NT2/D1 (cell line): ENCODE results near the gene DNAJC12.
"Not testable (repeated sequence)": the region's sequence is repeated elsewhere in the genome, so short reads cannot be mapped to it uniquely, and the experiment has no call there.

Source experiments
- DNase-seq: peaks from one replicate; pipeline ENCODE4 v3.0.0-alpha.2; 2011; ENCODE audit warnings: low read depth, low spot score
- H3K27me3 ChIP-seq: 2 replicates; pipeline ENCODE4 v1.6.0; 2011; ENCODE audit warnings: mild to moderate bottlenecking; ENCODE audit not compliant: insufficient read length, insufficient read depth
- H3K36me3 ChIP-seq: 2 replicates; pipeline ENCODE4 v1.6.1; 2011; ENCODE audit warnings: mild to moderate bottlenecking, low read length, mixed read lengths; ENCODE audit not compliant: insufficient read depth, insufficient read length
- H3K4me1 ChIP-seq: 2 replicates; pipeline ENCODE4 v1.5.1; 2011; ENCODE audit not compliant: insufficient read depth, insufficient read length
- H3K4me3 ChIP-seq: 2 replicates; pipeline ENCODE4 v1.5.1; 2011; ENCODE audit warnings: low read depth; ENCODE audit not compliant: insufficient read length
- H3K9ac ChIP-seq: 2 replicates; pipeline ENCODE4 v1.6.0; 2011; ENCODE audit warnings: low read depth; ENCODE audit not compliant: insufficient read length
- H3K9me3 ChIP-seq: 2 replicates; pipeline ENCODE4 v1.5.1; 2011; ENCODE audit warnings: mild to moderate bottlenecking, low read length; ENCODE audit not compliant: insufficient read depth
- SUZ12 ChIP-seq: IDR thresholded peaks from 2 replicates; pipeline ENCODE4 v1.6.1; 2011; ENCODE audit not compliant: insufficient read length, insufficient read depth; ENCODE audit errors: extremely low read depth
- YY1 ChIP-seq: IDR thresholded peaks from 2 replicates; pipeline ENCODE4 v1.6.1; 2011; ENCODE audit not compliant: insufficient read length, insufficient read depth
- ZNF274 ChIP-seq: IDR thresholded peaks from 2 replicates; pipeline ENCODE4 v1.6.1; 2011; ENCODE audit warnings: mild to moderate bottlenecking, low read depth, low read length

The DNAJC12 gene

DNA sequence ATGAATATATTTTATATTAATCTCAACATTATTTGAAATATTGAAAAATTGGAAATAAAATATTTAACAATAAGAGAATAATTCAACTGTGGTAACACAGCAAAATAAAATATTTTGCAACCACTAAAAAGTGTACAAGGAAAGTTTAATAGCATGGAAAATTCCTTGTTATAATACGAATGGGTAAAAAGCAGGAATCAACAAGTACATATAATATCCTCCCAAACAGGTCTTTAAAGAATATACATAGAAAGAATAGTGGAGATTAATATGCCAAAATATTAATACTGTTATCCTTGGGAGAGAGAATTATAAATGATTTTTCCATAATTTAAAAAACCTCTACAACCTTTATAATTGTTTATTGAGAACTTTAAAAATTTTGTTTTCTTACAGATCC lies 1.0 kb downstream of the DNAJC12 start:
- Histone ChIP-seq H3K36me3 (no peaks in the 10 kb centered on the region), H3K27me3 (no peaks in the 10 kb centered on the region), H3K4me1 (no peaks in the 10 kb centered on the region), H3K4me3 (no peak overlapping the region), H3K9ac (no peak overlapping the region), H3K9me3 (peaks cover 10% of the 10 kb centered on the region; the same call in 1 of the 2 replicates)
- TF ChIP-seq SUZ12 (no peak), YY1 (no peak), ZNF274 (no peak)
- no peak for DNase-seq

- TF ChIP-seq YY1 (no peak), SUZ12 (no peak), ZNF274 (no peak)
- Histone ChIP-seq H3K27me3 (no peaks in the 10 kb centered on the region), H3K9me3 (0 out of 2 replicates have a peak, but pooled peaks cover 5% of the 10 kb centered on the region), H3K4me1 (no peaks in the 10 kb centered on the region), H3K4me3 (no peak overlapping the region), H3K9ac (no peak overlapping the region), H3K36me3 (no peaks in the 10 kb centered on the region)
- no peak for DNase-seq
These were observed 1.5 kb downstream of the DNAJC12 start for GRCh38 chr10:67836488-67836887.

DNA sequence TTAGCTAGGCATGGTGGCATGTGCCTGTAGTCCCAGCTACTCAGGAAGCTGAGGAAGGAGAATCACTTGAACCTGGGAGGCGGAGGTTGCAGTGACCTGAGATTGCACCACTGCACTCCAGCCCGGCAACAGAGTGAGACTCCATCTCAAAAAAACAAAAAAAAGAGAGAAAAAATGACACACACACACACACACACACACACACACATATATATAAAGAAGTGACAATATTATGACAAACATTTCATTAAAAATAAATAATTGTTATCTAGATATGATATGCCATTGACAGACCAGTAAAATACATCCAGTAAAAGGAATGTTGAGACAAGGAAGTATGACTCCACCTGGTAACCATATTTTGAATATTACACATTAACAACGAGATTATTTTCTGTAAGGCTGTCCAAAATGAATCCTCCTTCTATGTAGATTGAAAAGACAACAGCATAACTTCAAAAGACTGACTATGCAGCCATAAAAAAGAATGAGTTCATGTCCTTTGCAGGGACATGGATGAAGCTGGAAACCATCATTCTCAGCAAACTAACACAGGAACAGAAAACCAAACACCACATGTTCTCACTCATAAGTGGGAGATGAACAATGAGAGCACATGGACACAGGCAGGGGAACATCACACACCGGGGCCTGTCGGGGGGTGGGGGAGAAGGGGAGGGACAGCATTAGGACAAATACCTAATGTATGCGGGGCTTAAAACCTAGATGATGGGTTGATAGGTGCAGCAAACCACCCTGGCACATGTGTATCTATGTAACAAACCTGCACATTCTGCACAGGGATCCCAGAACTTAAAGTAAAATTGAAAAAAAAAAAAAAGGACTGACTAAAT lies 2.2 kb downstream of the DNAJC12 start:
- H3K27me3 ChIP-seq, H3K4me1 ChIP-seq, H3K4me3 ChIP-seq, H3K9ac ChIP-seq, H3K9me3 ChIP-seq, DNase-seq, H3K36me3 ChIP-seq: not testable (repeated sequence)

- no peaks in the 10 kb centered on the region for H3K9me3 ChIP-seq
- no peak overlapping the region for H3K9ac ChIP-seq
- no peaks in the 10 kb centered on the region for H3K36me3 ChIP-seq
- H3K27me3 ChIP-seq: no peaks in the 10 kb centered on the region
- no peak for DNase-seq
- H3K4me3 ChIP-seq: no peak overlapping the region
- TF ChIP-seq YY1 (no peak), SUZ12 (no peak), ZNF274 (no peak)
- no peaks in the 10 kb centered on the region for H3K4me1 ChIP-seq
These were observed 3.6 kb downstream of the DNAJC12 start for GRCh38 chr10:67834375-67834774.

GRCh38 chr10:67827811-67828210 lies 10.2 kb downstream of the DNAJC12 start:
- no peak for TF ChIP-seq YY1
- TF ChIP-seq SUZ12: no peak
- no peak for TF ChIP-seq ZNF274
- no peak for DNase-seq
- Histone ChIP-seq H3K9me3 (no peaks in the 10 kb centered on the region), H3K27me3 (no peaks in the 10 kb centered on the region), H3K4me1 (no peaks in the 10 kb centered on the region), H3K9ac (no peak overlapping the region), H3K36me3 (no peaks in the 10 kb centered on the region), H3K4me3 (no peak overlapping the region)

DNA sequence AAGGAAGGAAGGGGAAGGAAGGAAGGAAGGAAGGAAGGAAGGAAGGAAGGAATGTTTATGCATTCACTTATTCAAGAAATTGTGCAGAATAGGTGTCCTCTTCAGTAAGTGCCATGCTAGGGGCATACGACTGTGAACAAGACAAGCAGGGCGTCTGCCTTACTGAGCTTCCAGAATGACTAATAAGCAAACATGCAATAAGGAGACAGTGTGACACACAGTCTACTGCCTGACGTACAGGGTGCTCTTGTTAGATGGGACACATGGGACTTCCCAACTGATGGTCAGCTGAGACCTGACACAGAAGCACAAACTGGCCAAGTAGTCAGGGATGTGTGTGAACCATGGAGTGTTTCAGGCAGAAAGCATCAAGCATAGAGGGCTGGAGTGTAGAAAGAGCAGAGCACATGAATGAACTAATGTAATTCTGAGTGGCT lies 18.2 kb downstream of the DNAJC12 start:
- Histone ChIP-seq H3K36me3 (no peaks in the 10 kb centered on the region), H3K4me1 (no peaks in the 10 kb centered on the region), H3K27me3 (no peaks in the 10 kb centered on the region), H3K9me3 (no peaks in the 10 kb centered on the region), H3K4me3 (no peak overlapping the region), H3K9ac (no peak overlapping the region)
- TF ChIP-seq SUZ12 (no peak), ZNF274 (no peak), YY1 (no peak)
- no peak for DNase-seq

DNA sequence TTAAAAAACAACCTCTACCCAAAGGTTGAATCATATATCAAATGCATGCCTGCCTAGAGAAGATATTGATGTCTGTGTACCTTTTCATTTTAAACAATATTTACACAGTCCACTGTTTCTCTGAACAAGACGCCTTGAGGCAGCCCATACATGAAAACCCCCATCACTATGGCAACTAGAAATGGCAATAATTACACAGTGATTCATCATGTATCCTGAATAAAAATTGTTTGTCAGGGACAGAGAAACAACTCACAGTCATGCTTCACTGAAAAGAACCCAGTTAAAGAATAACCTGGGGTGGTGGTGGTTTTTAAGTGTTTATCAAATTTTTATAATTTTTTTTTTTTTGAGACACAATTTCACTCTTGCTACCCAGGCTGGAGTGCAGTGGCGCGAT lies 19.7 kb downstream of the DNAJC12 start:
- DNase-seq: no peak
- H3K9me3 ChIP-seq: no peaks in the 10 kb centered on the region
- TF ChIP-seq SUZ12 (no peak), ZNF274 (no peak), YY1 (no peak)
- H3K4me1 ChIP-seq: no peaks in the 10 kb centered on the region
- H3K9ac ChIP-seq: no peak overlapping the region
- H3K36me3 ChIP-seq: no peaks in the 10 kb centered on the region
- H3K27me3 ChIP-seq: no peaks in the 10 kb centered on the region
- H3K4me3 ChIP-seq: no peak overlapping the region
